ENCODE measurements around the gene SPSB4. TPM values are rescaled to one million over a fixed set of nuclear protein-coding genes. Genes with fewer than 3 reads are reported as not detected.
"Not testable (repeated sequence)": the region's sequence is repeated elsewhere in the genome, so short reads cannot be mapped to it uniquely, and the experiment has no call there.

Gene SPSB4
- total RNA-seq, 2 experiments from 2014 or later: not detected

DNA sequence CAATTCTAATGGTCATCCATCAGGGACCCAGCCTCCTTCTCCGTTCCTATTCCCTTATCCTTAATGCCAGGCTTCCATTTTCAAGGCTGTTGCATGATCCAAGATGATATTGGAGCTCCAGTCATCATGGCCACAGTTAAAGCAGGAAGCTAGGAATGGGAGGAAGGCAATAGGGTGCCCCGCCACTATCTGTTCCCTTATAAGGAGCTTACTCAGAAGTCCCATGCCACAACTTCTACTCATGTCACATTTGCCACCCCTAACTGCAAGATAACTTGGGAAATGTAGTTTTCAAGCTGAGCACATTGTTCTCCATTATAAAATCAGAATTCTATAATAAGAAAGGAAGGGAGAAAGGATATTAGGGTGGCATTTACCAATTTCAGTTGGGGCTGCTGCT lies 38.6 kb upstream of the SPSB4 start:
- H3K4me1 ChIP-seq (ENCODE audit: insufficient read depth, low read length, poor library complexity, severe bottlenecking): no peaks in the 10 kb centered on the region
- CTCF ChIA-PET (ENCODE audit: unreplicated experiment): no interaction called here
- no peak for DNase-seq (ENCODE audit: low spot score)
- no TSS peak for BruUV-seq (replicated peaks)
- TF ChIP-seq, protein P1, sequence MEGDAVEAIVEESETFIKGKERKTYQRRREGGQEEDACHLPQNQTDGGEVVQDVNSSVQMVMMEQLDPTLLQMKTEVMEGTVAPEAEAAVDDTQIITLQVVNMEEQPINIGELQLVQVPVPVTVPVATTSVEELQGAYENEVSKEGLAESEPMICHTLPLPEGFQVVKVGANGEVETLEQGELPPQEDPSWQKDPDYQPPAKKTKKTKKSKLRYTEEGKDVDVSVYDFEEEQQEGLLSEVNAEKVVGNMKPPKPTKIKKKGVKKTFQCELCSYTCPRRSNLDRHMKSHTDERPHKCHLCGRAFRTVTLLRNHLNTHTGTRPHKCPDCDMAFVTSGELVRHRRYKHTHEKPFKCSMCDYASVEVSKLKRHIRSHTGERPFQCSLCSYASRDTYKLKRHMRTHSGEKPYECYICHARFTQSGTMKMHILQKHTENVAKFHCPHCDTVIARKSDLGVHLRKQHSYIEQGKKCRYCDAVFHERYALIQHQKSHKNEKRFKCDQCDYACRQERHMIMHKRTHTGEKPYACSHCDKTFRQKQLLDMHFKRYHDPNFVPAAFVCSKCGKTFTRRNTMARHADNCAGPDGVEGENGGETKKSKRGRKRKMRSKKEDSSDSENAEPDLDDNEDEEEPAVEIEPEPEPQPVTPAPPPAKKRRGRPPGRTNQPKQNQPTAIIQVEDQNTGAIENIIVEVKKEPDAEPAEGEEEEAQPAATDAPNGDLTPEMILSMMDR (conservative IDR thresholded peaks at IDR 0.05; ENCODE audit: low read length): no peak
- no peak for TF ChIP-seq EZH2phosphoT487 (IDR thresholded peaks at IDR 0.05; ENCODE audit: borderline replicate concordance, low read depth, low read length)
- no peaks in the 10 kb centered on the region for H3K36me3 ChIP-seq (ENCODE audit: insufficient read depth, low read length)
- intact Hi-C loops (cut with micrococcal nuclease; ENCODE audit: unreplicated experiment): no loop called here
- no peaks in the 10 kb centered on the region for H4K20me1 ChIP-seq (ENCODE audit: insufficient read depth, low read length)
- no peaks in the 10 kb centered on the region for H3K79me2 ChIP-seq (ENCODE audit: insufficient read depth, low read depth, low read length)
- H3K4me2 ChIP-seq (ENCODE audit: low read length): no peak overlapping the region
- no peak overlapping the region for H3K4me3 ChIP-seq (ENCODE audit: low read depth, low read length, poor library complexity, severe bottlenecking)
- H3K27ac ChIP-seq (ENCODE audit: low read depth, low read length, poor library complexity, severe bottlenecking): no peak overlapping the region
- H3K9me2 ChIP-seq (ENCODE audit: insufficient read depth, low read length): no peaks in the 10 kb centered on the region
- POLR2A ChIA-PET: no interaction called here
- H3K9me3 ChIP-seq (ENCODE audit: low read length): no peaks in the 10 kb centered on the region
- H2AFZ ChIP-seq (ENCODE audit: low read length): no peak overlapping the region

DNA sequence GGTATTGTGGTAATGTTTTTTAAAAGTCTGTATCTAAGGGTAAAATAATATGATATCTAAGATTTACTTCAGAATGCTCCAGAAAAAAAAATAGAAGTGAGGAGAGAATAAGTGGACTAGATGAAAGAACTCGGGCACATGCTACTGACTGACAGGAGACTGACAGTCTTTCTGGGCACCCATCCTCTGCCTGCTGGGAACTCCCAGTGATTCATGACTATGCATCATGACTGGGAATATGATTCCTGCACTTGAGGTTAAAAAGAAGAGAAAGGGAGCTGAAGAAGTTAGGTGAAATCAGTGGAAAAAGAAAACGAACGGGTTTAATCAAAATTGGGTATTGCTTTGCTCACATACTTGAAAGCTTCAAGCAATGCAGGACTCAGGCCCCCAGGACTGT lies 35.7 kb upstream of the SPSB4 start:
- H3K4me2 ChIP-seq (ENCODE audit: low read length): no peak overlapping the region
- ChIA-PET POLR2A (no interaction called here), CTCF (ENCODE audit: unreplicated experiment) (no interaction called here)
- no peaks in the 10 kb centered on the region for H3K36me3 ChIP-seq (ENCODE audit: insufficient read depth, low read length)
- BruUV-seq (replicated peaks): no TSS peak
- no peaks in the 10 kb centered on the region for H4K20me1 ChIP-seq (ENCODE audit: insufficient read depth, low read length)
- H3K4me3 ChIP-seq (ENCODE audit: low read depth, low read length, poor library complexity, severe bottlenecking): no peak overlapping the region
- no peaks in the 10 kb centered on the region for H3K4me1 ChIP-seq (ENCODE audit: insufficient read depth, low read length, poor library complexity, severe bottlenecking)
- no peaks in the 10 kb centered on the region for H3K9me3 ChIP-seq (ENCODE audit: low read length)
- no peak overlapping the region for H3K27ac ChIP-seq (ENCODE audit: low read depth, low read length, poor library complexity, severe bottlenecking)
- intact Hi-C loops (cut with micrococcal nuclease; ENCODE audit: unreplicated experiment): no loop called here
- H3K9me2 ChIP-seq (ENCODE audit: insufficient read depth, low read length): no peaks in the 10 kb centered on the region
- H2AFZ ChIP-seq (ENCODE audit: low read length): no peak overlapping the region
- H3K79me2 ChIP-seq (ENCODE audit: insufficient read depth, low read depth, low read length): no peaks in the 10 kb centered on the region
- TF ChIP-seq, protein P1 (conservative IDR thresholded peaks at IDR 0.05; ENCODE audit: low read length): no peak
- no peak for TF ChIP-seq EZH2phosphoT487 (IDR thresholded peaks at IDR 0.05; ENCODE audit: borderline replicate concordance, low read depth, low read length)
- no peak for DNase-seq (ENCODE audit: low spot score)

DNA sequence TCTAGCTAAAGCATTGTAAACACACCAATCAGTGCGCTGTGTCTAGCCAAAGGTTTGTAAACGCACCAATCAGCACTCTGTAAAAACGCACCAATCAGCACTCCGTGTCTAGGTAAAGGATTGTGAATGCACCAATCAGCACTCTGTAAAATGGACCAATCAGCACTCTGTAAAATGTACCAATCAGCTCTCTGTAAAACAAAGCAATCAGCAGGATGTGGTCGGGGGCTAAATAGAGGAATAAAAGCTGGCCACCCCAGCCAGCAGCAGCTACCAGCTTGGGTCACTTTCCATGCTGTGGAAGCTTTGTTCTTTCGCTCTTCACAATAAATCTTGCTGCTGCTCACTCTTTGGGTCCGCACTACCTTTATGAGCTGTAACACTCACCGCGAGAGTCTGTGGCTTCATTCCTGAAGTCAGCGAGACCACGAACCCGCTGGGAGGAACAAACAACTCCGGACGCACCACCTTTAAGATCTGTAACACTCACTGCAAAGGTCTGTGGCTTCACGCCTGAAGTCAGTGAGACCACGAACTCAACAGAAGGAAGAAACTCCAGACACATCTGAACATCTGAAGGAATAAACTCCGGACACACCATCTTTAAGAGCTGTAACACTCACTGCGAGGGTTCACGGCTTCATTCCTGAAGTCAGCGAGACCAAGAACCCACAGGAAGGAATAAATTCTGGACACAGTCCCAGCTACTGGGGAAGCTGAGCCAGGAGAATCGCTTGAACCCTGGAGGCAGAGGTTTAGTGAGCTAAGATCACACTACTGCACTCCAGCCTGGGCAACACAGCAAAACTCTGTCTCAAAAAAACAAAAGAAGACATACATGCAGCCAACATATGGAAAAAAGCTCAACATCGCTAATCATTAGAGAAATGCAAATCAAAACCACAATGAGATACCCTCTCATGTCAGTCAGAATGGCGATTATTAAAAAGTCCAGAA lies 33.5 kb upstream of the SPSB4 start:
- H3K27ac ChIP-seq (ENCODE audit: low read depth, low read length, poor library complexity, severe bottlenecking); H3K36me3 ChIP-seq (ENCODE audit: insufficient read depth, low read length); DNase-seq (ENCODE audit: low spot score); POLR2A ChIA-PET; H4K20me1 ChIP-seq (ENCODE audit: insufficient read depth, low read length); H3K4me3 ChIP-seq (ENCODE audit: low read depth, low read length, poor library complexity, severe bottlenecking); intact Hi-C loops (cut with micrococcal nuclease; ENCODE audit: unreplicated experiment); CTCF ChIA-PET (ENCODE audit: unreplicated experiment); H3K79me2 ChIP-seq (ENCODE audit: insufficient read depth, low read depth, low read length); H3K4me1 ChIP-seq (ENCODE audit: insufficient read depth, low read length, poor library complexity, severe bottlenecking); BruUV-seq (replicated peaks); H3K4me2 ChIP-seq (ENCODE audit: low read length); H3K9me2 ChIP-seq (ENCODE audit: insufficient read depth, low read length); H3K9me3 ChIP-seq (ENCODE audit: low read length); H2AFZ ChIP-seq (ENCODE audit: low read length): not testable (repeated sequence)
